ENCODE measurements around the gene EPB41L4B.
"Not testable (repeated sequence)": the region's sequence is repeated elsewhere in the genome, so short reads cannot be mapped to it uniquely, and the experiment has no call there.

EPB41L4B gene

DNA sequence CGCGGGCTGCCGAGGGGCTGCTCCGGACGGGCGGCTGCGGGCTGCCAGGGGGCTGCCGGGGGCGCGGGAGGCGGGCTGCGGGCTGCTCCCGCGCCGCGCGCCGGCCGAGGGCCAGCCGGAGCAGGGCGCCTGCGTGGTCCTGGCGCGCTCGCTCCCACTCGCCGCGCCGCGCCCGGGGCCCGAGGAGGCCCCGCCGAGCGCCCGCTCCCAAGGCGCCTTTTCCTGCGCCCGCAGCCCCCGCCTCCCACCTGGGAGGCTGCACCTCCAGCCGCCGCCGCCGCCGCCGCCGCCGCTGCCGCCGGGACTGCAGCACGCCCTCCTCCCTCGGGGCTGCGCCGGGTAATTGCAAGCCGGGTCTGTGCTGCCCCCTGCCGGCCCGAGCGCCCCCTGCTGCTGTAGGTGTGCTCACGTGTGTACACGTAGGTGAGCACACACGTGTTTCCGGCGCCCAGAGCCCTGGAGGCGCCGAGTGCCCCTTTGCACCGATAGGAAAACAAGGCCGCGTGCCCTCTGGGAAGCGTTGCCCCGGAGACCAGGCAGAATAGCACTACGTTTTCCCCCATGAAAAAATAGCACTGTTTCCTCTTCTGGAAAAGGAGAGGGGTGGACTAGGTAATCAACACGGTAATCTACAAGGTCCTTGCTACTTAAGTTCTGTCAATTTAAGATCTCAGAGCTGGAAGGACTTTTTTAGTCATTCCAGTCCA is at the start of gene EPB41L4B:
EPB41L4B (minus strand) TSS at position 318 of the 707 bp plus-strand sequence. CDS start 613 bp downstream, outside the sequence.
- no peak for FAIRE-seq

DNA sequence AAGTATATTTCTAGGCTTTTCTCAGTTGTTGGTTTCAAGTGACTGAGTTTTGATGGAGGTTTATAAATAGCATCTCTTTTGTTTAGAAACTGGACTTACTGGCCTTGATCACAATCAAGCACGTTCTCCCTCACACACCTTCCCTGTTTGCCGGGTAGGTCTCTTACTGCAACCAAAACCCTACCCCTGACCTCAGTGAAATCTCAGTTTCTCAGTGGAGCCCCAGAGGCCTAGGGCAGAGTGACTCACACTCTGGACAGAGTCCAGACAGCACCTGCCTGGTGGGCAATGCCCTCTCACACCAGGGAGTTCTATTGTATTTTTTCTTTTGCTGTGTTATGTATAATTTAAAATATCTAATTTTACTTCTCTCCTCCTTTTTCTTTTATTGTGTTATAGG is 48.4 kb upstream of the EPB41L4B start:
- FAIRE-seq, result no peak

DNA sequence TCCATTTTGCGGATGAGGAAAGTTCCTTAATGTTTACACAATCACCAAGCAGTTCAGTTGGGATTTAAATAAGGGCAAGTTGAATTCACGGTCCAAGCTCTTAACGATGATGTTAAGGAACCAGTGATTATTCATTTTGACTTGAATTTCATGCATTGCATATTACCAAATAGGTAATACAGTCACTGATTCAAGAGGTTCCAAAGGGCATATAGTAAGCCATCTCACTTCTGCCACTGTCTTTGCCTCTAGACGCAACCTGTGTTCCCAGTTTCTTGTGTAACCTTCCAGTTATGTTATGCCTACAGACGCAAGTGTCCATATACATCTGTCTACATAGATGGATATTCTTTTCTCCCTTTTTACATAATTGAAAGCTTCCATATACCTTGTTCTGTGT is 39.9 kb upstream of the EPB41L4B start:
- no peak for FAIRE-seq

DNA sequence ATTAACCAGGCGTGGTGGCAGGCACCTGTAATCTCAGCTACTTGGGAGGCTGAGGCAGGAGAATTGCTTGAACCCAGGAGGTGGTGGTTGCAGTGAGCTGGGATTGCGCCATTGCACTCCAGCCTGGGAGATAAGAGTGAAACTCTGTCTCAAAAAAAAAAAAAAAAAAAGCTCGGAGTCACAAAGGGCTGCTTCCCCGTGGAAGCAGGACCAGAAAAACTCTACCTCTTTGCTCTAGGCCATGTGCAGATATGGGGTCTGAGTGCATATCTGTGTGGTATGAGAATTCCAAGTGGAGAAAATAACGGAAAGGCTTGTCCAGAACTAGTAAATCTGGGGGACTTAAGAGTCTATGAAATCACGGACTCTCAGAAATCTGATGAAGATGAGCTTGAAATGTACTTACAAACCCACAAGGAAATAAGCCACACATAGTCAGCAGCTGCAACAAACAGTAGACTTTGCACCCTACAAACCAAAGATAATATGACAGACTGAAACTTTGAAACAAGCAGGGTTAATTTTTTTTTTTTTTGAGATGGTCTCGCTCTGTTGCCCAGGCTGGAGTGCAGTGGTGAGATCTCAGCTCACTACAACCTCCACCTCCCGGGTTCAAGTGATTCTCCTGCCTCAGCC is 38.2 kb upstream of the EPB41L4B start:
- not testable (repeated sequence) for FAIRE-seq

DNA sequence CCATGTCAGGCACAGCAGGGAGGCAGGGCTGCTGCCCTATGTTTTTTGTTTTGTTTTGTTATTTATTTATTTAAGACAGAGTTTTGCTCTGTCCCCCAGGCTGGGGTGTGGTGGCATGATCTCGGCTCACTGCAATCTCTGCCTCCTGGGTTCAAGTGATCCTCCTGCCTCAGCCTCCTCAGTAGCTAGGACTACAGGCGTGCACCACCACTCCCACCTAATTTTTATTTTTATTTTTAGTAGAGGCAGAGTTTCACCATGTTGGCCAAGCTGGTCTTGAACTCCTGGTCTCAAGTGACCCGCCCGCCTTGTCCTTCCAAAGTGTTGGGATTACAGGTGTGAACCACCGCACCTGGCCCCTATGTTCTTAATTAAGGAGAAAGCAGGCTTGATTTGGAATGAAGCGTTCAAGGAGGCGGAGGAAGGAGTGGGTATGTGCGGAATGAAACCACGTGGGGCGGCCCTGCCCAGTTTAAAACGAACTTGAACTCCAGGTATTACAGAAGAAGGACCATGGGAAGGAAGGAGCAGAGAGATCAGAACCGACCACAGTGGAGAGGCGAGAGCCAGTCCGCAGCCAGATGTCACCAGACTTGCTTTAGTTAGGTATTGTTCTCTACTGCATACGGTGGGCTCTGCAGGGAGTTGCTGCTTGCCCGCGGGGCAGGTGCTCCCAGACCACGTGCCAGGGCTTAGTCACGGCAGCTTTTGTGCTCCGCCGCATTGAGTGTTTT is 34.9 kb upstream of the EPB41L4B start:
- FAIRE-seq, result no peak

DNA sequence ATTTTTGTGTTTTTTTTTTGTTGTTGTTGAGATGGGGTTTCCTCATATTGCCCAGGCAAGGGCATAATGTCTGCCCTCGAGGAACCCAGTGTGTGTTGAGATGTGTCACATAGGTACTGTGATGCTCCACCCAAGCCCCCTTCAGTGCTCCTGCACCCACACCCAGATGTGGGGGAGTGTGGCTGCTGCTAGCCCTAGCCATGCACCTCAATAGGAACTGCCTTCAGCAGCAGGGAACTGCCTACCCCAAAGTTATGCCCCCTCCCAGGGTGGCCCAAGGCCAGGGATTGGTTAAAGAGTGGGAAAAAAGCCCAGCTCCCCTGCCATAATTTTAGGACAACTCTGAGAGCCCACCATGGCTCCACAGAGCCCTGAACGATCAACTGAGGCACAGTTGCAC is 33.3 kb upstream of the EPB41L4B start:
- no peak for FAIRE-seq

DNA sequence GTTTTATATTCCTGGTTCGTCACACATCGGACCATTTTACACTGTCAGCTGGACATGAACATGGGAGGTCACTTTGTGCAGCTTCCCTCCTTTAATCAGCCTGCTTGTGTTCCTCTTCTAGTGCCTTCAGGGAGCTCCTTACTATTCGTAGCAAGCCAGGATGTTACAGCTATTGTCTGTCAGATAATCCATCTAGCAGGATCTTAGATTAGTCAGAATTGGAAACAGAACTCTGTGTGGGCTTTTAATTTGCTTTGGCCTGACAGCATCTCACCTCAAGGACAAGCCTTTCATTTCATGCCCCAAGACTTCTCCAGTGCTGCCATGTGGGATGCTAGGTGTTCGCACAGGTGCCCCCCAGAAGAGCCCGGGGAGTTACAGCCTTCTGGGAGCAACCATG is 30.2 kb upstream of the EPB41L4B start:
- no peak for FAIRE-seq

DNA sequence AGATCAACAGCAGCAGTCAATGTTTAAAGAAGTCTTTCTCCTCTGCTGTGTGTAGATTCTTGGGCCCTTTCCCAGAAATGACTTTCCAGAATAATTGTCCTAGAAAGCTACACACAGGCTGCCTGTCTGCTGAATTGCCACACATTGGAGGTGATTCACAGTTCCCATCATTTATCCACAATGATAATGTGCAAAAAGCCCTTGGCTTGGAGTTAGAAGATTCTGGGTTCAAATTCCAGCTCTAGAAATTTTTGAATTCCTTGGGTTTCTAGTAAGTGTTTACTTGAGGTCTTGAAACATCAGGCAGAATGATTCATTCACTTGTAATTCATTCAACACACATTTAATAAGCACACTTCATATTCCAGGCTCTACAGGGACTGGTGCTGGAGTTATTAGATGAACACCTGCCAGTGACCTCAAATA is 28.6 kb upstream of the EPB41L4B start:
- no peak for FAIRE-seq

DNA sequence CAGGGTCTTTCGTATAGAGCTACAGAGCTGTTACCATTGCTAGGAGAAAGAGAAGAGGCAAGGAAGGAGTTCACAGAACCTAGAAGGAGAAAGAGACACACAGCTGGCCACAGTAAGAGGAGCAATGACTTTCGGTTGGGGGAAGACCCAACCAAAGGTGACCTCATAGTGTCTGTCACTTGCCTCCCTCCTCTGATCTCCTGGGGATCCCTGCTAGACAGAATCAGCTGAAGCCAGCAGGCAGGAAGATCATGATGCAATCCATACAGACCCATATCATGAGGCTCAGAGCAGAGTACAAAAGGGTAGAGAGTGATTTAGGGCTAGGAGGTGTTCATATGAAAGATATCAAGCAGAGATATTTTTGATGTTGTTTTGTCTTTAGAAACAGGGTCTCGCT is 26.0 kb upstream of the EPB41L4B start:
- no peak for FAIRE-seq

DNA sequence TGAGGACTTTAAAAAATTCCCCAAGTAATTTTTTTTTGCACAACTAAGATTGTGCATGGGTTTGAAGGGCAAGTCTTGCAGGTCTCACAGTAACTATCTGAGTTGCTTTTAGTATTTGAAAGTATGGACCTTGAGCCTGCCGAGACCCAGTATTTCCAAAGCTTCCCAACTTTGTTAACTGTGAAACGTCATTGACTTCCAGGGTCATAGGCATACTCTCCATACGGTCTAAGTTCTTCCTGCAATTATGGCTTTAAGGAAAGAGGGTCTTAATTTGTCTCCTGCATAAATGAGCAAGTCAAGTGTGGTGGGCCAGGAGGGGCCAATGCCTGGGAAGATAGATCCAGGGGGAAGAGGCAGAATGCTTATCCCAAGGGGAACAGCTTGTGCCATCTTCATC is 24.0 kb upstream of the EPB41L4B start:
- FAIRE-seq, result no peak

DNA sequence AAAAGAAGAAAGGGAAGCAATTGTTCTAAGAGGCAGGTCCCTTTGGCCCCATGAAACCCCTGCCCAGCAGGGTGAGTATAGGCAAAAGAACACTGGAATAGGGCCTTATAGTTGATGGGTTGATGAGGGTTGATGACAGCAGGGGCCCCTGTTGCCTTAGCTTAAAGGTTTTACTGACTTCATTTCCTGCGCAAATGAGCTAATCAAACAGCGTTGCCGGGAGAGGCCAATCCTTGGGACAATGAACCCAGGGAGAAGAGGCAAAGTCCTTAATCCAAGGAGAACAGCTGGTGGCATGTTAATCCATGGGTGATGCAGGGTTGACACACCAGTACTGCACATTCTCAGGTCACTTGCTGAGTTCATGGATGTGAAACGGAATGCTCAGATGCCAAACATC is 22.0 kb upstream of the EPB41L4B start:
- no peak for FAIRE-seq

DNA sequence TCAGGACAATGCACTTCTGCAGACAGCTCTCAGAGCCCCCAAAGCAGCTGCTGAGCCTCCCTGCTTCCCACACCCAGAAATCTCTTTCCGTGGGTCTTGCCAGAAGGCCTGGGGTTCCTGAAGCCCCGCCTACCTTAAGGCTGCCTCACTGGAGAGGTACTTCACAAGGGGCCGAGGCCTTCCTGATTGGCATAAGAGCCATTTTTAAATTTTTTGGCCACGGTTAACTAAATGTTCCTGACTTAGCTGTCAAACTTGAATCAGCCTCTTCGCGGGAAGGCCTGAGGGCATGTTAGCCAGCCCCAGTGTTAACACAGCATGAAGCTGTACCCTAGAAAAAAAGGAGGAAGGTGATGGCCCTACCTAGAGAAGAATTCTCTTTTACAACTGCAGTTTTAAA is 20.7 kb upstream of the EPB41L4B start:
- FAIRE-seq, result no peak

DNA sequence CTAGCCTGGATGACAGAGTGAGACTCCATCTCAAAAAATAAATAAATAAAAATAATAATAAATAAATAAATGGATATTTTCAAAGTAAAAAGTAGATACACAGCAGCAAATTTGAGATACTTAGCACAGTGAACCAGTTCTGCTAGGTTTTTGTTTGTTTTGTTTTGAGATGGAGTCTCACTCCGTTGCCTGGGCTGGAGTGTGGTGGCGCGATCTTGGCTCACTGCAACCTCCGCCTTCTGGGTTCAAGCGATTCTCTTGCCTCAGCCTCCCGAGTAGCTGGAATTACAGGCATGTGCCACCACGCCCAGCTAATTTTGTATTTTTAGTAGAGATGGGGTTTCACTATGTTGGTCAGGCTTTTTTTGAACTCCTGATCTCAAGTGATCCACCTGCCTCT is 20.1 kb upstream of the EPB41L4B start:
- FAIRE-seq, result not testable (repeated sequence)

DNA sequence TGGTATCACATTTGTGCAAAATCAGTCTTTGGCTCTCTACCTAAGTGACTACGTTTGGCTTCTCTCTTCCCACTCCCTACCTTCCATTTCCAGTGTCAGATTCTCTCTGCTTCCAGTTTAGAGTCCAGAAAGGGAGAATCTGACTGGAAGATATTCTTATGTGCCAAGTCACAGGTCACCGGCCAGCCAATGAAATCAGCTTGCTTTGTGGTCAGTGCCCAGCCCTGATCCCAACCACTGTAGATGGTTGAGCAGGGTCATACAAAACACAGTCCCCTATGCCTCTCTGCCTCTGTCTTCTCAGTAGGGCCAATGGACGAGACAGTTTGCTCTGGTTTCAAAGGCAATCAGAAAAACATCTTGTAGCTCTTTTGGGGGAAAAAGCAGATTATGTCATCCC is 15.6 kb upstream of the EPB41L4B start:
- FAIRE-seq, result no peak

DNA sequence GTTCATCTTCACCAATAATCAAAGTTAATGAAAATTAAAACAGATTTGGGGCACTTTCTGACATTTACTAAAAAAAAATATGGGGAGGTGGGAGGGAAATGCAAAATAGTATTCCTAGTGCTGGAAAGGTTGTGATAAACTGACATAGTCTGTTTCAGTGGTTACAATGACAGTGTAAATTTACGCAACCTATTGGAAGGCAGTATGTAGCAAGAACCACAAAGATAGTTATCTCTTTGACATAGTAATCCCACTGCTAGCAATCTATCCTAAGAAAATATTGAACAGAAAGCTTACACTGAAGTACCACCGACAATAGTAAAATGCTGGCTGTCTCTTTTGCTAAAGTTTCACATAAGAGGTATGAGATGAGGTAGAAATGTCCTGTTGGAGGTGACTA is 15.1 kb upstream of the EPB41L4B start:
- no peak for FAIRE-seq

DNA sequence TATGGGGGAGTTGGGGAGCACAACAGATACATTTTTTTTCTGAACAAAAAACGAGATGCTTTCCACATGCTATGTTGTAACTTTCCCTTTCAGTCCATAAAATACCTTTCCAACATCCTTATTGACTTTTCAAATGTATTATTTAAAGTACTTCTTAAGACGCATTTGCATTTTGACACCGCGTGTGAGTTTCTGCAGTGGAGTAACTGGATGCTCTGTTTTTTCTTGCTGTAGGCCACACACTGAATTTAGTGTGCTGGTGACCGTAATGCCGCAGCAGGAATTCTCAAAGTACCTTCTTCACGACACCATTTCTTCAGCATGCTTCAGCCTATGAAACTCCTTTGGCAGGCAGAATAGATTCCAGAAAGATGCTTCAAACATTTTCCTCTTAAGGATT is 14.3 kb upstream of the EPB41L4B start:
- no peak for FAIRE-seq

DNA sequence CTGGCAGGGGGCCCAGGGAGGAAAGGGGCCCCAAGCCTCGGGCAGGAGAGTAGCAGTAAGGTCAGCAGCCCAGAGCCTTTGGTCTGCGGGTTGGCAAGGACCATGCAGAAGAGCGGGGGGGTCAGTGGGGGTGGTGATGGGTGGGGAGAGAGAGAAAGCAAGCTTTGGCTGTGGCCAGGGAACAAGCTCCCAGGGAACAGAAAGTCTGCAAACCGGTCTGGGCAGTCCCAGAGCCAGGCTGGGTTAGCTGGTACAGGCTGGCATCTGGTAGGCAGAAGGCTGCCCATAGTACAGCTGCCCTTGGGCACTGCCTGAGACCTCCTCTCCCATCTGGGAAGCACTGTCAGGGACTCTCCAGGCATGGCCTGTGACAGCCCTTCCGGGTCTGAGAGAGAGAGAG is 10.5 kb upstream of the EPB41L4B start:
- no peak for FAIRE-seq

DNA sequence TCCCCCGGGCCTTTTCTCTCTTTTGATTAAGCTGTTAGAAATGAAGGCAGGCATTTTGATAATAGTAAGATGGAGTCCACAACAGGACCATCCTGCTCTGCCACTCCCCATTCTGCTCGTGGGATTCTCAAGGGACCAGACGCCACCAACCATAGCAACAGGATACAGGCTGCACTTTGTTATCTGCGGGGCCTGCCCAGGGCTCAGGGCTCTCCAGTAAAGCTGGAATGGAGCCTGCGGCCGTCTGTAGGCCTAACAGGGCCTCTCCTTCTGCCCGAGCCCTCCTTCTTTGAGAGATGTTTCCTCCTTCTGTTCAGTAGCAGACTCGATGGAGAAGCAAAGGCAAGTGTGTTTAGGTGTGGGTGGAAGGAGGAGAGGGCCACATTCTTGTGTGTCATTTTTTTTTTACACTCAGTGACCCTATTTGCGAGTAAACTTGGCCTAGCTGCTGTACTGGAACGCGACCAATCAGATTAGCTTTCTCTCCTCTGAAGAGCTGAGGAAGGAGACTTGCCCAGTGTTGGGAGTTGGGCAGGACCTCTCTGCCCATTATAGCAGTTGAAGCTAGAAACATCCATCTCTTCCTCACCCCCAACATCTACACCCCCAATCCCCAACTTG is 8.9 kb upstream of the EPB41L4B start:
- FAIRE-seq, result no peak

DNA sequence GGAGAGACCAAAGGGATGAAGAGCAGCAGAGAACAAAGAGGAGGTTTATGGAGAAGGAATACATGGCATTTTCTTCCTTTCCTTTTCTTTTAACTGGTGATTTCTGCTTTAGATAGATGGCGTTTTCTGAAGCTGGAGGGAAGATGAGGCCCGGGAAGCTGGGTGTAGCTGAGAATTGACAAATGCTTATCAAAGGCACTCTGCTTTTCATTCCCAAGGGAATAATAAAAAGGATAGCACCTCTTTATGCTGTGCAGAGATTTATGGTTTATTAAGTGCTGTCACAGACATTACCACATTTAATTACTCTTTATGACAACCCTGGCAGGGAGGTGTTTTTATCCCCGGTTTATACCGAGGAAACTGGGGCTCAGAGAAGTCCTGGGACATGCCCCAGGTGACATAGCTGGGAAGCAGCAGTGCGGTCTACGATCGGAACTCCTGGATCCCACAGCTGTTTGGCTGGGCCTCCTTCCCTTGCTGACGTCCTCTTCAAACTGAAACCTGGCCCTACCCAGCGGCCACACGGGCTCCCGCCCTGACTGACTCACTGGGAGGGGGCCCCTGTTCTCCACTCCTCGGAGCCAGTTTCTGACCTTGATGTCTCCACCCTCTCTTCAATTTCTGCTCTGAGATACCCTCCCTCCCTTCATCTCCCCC is 8.2 kb upstream of the EPB41L4B start:
- no peak for FAIRE-seq

DNA sequence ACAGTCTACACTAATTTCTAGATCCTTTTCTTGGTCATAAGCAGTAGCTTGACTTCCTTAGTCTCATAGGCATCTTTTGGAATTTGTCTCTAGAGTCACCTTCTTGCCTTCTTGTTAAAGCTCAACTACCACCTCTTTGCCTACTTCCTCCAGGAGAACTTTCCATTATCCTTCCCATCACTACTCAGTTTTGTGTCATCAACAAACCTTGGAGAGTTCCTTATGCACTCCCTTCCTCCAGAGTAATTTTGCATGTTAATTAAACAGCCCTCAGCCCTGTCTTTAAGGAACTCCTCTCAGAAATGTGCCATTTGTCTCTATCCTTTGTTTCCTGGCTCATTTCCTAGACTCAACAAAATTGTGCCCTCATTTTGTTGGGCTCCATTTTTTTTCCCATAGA is 4.2 kb upstream of the EPB41L4B start:
- FAIRE-seq, result no peak

DNA sequence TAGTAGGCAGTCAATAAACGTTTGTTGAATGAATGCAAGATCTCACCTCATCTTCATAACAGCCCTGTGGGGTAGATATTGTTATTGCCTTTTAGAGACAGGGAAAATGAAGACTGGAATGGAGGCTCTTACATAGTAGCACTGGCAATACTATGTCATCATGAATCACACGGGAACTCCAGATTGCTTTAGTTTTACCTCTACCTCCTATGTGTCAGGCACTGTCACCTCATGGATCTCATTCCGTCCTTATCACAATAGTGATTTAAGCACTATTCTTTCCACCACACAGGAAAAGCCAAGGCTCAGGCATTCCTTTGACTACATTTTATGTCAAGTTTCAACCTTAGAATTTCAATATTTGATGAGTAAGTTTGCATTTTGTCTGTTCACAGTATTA is 2.9 kb upstream of the EPB41L4B start:
- FAIRE-seq, result no peak

DNA sequence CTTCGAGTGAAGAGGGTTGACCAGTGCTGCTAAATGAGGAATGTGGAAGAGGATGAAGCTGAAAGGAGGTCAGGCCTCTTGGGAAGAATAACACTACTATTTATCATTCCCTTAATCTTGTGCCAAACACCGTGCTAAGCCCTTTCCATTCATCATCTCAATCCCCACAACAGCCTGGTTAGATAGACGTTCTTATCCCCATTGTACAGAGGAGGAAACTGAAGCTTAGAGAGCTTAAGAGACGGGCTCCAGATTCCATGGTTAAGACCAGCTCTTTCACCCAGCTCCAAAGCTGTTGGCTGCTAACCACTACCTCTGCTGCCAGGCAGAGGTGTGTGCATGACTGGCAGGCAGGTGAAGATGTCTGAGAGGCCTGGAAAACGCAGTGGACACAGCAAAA is 868 bp upstream of the EPB41L4B start:
- FAIRE-seq, result no peak

DNA sequence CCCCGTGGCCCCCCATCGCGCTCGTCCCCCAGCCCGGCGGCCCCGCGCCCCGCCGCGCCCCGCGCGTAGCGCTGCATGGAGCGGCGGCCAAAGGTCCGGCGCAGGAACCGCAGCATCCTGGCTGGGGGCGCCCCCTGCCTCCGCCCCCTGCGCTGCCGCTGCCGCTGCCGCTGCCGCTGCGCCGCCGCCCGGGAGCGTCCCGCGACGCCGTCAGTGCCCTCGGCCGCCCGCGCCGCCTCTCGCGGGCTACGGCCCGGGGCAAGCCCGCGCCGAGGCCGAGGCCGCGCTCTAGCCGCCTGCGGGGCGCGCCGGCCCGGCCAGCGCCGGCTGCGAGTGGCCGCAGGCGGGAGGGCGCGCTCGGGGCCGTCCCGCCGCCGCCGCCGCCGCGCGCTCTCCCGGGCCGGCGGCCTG is 523 bp downstream of the EPB41L4B start:
- FAIRE-seq, result no peak

Measured in A204.1 (cell line).